ENCODE data around the gene FMN1.
A peak's percentile ranks its signal among the peaks of the same experiment; 100 is the strongest.

Gene FMN1
- total RNA-seq, result 0.88 to 8.2 (median 1.1) reads per million in 4 experiments

- DNase-seq, result peak; percentile 86
Measured at GRCh38 chr15:33194704-33195670, at the start of gene FMN1. FMN1 (minus strand) TSS chr15:33194714; CDS start chr15:33154914, 39,800 bp downstream.

- no peak for DNase-seq
Measured at GRCh38 chr15:33243869-33244268, 49.4 kb upstream of the FMN1 start.

GRCh38 chr15:33243393-33243792 is 48.9 kb upstream of the FMN1 start:
- DNase-seq, result no peak

GRCh38 chr15:33242669-33243191 is 48.2 kb upstream of the FMN1 start:
- DNase-seq, result no peak

- no peak for DNase-seq
Measured at GRCh38 chr15:33242165-33242564, 47.7 kb upstream of the FMN1 start.

GRCh38 chr15:33236841-33237509 is 42.5 kb upstream of the FMN1 start:
- DNase-seq, result no peak

GRCh38 chr15:33234020-33234461 is 39.5 kb upstream of the FMN1 start:
- DNase-seq, result no peak

GRCh38 chr15:33226559-33227181 is 32.2 kb upstream of the FMN1 start:
- peak; percentile 49 for DNase-seq

GRCh38 chr15:33218071-33218491 is 23.6 kb upstream of the FMN1 start:
- no peak for DNase-seq

- no peak for DNase-seq
Measured at GRCh38 chr15:33215941-33216872, 21.7 kb upstream of the FMN1 start.

- no peak for DNase-seq
Measured at GRCh38 chr15:33211176-33211808, 16.8 kb upstream of the FMN1 start.

- DNase-seq, result no peak
Measured at GRCh38 chr15:33209575-33210481, 15.3 kb upstream of the FMN1 start.

GRCh38 chr15:33207646-33208045 is 13.1 kb upstream of the FMN1 start:
- no peak for DNase-seq

- no peak for DNase-seq
Measured at GRCh38 chr15:33206366-33206765, 11.9 kb upstream of the FMN1 start.

- no peak for DNase-seq
Measured at GRCh38 chr15:33204926-33205325, 10.4 kb upstream of the FMN1 start.

GRCh38 chr15:33204087-33204486 is 9.6 kb upstream of the FMN1 start:
- DNase-seq, result no peak

GRCh38 chr15:33201491-33202231 is 7.1 kb upstream of the FMN1 start:
- DNase-seq, result no peak

- no peak for DNase-seq
Measured at GRCh38 chr15:33200903-33201302, 6.4 kb upstream of the FMN1 start.

- DNase-seq, result no peak
Measured at GRCh38 chr15:33200444-33200843, 5.9 kb upstream of the FMN1 start.

- no peak for DNase-seq
Measured at GRCh38 chr15:33198541-33198940, 4.0 kb upstream of the FMN1 start.
